HFFc6 (cell line): ENCODE measurements around the gene MYL10. TPM values are rescaled to one million over a fixed set of nuclear protein-coding genes. Genes with fewer than 3 reads are reported as not detected.

Source experiments
- DNase-seq: peaks from one replicate; pipeline ENCODE4 v3.0.0-alpha.2; 2018
- H3K27ac Mint-ChIP-seq: 2 replicates; pipeline ENCODE4 v1.8.0; 2020; ENCODE audit warnings: mild to moderate bottlenecking, mixed read lengths
- H3K27me3 Mint-ChIP-seq: 2 replicates; pipeline ENCODE4 v1.8.0; 2021; ENCODE audit warnings: mild to moderate bottlenecking, moderate library complexity, mixed read lengths; ENCODE audit not compliant: insufficient read depth
- H3K36me3 Mint-ChIP-seq: 2 replicates; pipeline ENCODE4 v1.8.0; 2021; ENCODE audit warnings: low read depth, mixed read lengths
- H3K4me1 Mint-ChIP-seq: 2 replicates; pipeline ENCODE4 v1.8.0; 2020; ENCODE audit warnings: low read depth, mixed read lengths
- H3K4me3 Mint-ChIP-seq: 2 replicates; pipeline ENCODE4 v1.8.0; 2020; ENCODE audit warnings: mild to moderate bottlenecking, moderate library complexity, mixed read lengths
- H3K9me3 Mint-ChIP-seq: 2 replicates; pipeline ENCODE4 v1.8.0; 2020; ENCODE audit warnings: mild to moderate bottlenecking, mixed read lengths
- CTCF ChIP-seq: fragments of 200-600 bp; sonication (generic); IDR thresholded peaks from 2 replicates; pipeline ENCODE4 v1.5.0; 2021; ENCODE audit warnings: antibody characterized with exemption, mild to moderate bottlenecking
- total RNA-seq, 6 experiments: library from RNA; stranded (reverse); fragmentation: NEBNext Ultra II Directional; extraction: Animal tissue kit (Norgen Biotek cat#: 25700); gene quantifications; 2 replicates in 1 of 6; 3 replicates in 5 of 6; pipeline ENCODE4 v1.2.3, GENCODE V29; 2021

The MYL10 gene
- total RNA-seq, 6 experiments from 2014 or later = not detected

- peaks cover 3% of the 10 kb centered on the region; the same call in 1 of the 2 replicates for H3K27me3 Mint-ChIP-seq
- no peak overlapping the region; the same call in 1 of the 2 replicates for H3K27ac Mint-ChIP-seq
- no peaks in the 10 kb centered on the region for H3K36me3 Mint-ChIP-seq
- TF ChIP-seq CTCF = no peak
- no peak for DNase-seq
- H3K9me3 Mint-ChIP-seq = no peaks in the 10 kb centered on the region
- H3K4me3 Mint-ChIP-seq = no peak overlapping the region
- H3K4me1 Mint-ChIP-seq = peaks cover 45% of the 10 kb centered on the region
Measured at GRCh38 chr7:101615446-101615845, 13.7 kb downstream of the MYL10 start.

DNA sequence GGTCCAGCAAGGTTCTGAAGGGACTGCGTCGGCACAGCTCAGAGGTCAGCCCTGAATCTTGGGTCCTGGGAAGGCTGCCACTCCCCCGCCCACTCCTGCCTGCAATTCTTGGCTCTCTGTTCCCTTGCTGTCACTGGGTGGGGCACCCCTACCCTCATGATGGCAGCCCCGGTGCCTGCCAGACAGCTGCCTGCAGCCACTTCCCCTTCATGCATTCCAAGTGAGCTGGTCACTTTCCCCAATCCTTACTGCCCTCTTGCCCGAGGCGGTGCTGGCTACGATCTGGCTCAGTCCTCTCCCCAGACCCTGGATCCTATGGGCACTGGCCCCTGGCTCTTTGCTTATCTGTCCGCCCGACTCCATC, 14.2 kb downstream of the MYL10 start:
- Mint-ChIP-seq H3K27me3 (peaks cover 3% of the 10 kb centered on the region; the same call in 1 of the 2 replicates), H3K4me1 (peaks cover 45% of the 10 kb centered on the region)

GRCh38 chr7:101614098-101614938, 14.8 kb downstream of the MYL10 start:
- TF ChIP-seq CTCF = no peak
- H3K4me3 Mint-ChIP-seq = no peak overlapping the region
- H3K4me1 Mint-ChIP-seq = peaks cover 42% of the 10 kb centered on the region
- peaks cover 3% of the 10 kb centered on the region; the same call in 1 of the 2 replicates for H3K27me3 Mint-ChIP-seq
- no peaks in the 10 kb centered on the region for H3K9me3 Mint-ChIP-seq
- no peak for DNase-seq
- no peak overlapping the region for H3K27ac Mint-ChIP-seq
- H3K36me3 Mint-ChIP-seq = no peaks in the 10 kb centered on the region

More for the DNA sequence above, 14.2 kb downstream of the MYL10 start:
- Mint-ChIP-seq H3K36me3 (no peaks in the 10 kb centered on the region), H3K27ac (no peak overlapping the region; the same call in 1 of the 2 replicates), H3K9me3 (no peaks in the 10 kb centered on the region), H3K4me3 (no peak overlapping the region)
- TF ChIP-seq CTCF = no peak
- DNase-seq = peak; percentile 32

GRCh38 chr7:101612885-101613515, 16.1 kb downstream of the MYL10 start:
- Mint-ChIP-seq H3K27ac (no peak overlapping the region), H3K36me3 (no peaks in the 10 kb centered on the region), H3K9me3 (no peaks in the 10 kb centered on the region), H3K27me3 (peaks cover 3% of the 10 kb centered on the region; the same call in 1 of the 2 replicates), H3K4me3 (no peak overlapping the region), H3K4me1 (peaks cover 29% of the 10 kb centered on the region)
- TF ChIP-seq CTCF = no peak
- no peak for DNase-seq

DNA sequence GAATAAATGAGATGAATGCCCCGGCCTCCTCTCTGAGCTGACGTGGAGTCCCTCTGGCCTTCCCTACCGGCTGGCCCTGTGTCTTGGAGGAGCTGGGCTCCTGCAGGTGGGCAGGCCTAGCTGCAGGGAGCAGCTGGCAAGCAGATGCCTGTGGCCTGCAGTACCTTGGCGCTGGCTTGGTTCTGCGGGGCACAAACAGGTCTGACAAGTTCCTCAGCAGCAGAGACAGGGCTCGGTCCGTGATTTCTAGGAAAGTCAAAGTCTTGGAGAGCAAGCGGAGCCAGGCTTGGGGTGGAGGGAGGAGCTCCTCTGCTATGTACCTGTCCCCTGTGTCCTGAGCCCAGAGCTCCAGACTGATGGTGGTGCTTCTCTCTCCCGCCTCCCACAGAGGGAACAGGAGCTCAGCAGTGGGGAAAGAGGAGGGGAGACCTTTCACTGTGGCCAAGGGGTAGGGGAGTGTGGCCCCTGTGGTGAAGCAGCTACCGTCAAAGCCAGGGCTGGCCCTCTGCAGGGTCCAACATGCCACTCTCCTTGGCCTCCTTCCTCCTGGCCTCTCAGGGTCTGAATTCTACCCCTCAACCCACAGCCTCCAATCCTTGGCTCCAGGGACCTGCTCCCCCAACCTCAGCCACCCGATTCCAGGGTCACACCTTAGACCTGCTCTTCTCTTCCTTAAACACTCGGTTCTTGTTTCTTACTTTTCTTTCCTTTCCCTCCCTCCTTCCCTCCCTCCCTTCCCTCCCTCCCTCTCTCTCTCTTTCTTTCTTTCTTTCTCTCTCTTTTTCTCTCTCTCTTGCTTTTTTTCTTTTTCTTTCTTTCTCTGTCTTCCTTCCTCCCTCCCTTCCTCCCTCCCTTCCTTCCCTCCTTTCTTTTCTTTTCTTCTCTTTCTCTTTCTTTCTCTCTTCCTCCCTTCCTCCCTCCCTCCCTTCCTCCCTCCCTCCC, 20.1 kb downstream of the MYL10 start:
- no peak overlapping the region for H3K4me3 Mint-ChIP-seq
- H3K9me3 Mint-ChIP-seq = no peaks in the 10 kb centered on the region
- peaks cover 7% of the 10 kb centered on the region; the same call in 1 of the 2 replicates for H3K4me1 Mint-ChIP-seq
- DNase-seq = no peak
- no peak for TF ChIP-seq CTCF
- no peaks in the 10 kb centered on the region for H3K36me3 Mint-ChIP-seq
- H3K27me3 Mint-ChIP-seq = no peaks in the 10 kb centered on the region; the same call in 1 of the 2 replicates
- no peak overlapping the region for H3K27ac Mint-ChIP-seq
